ENCODE results near the gene PRODH.
"Not testable (repeated sequence)": the region's sequence is repeated elsewhere in the genome, so short reads cannot be mapped to it uniquely, and the experiment has no call there.

The PRODH gene

GRCh38 chr22:18967391-18968010 lies 31.4 kb upstream of the PRODH start:
- DNase-seq: not testable (repeated sequence)

- no peak for DNase-seq
Observed at GRCh38 chr22:18966748-18967147, 30.7 kb upstream of the PRODH start.

- DNase-seq: no peak
Observed at GRCh38 chr22:18965526-18966421, 29.7 kb upstream of the PRODH start.

- not testable (repeated sequence) for DNase-seq
Observed at GRCh38 chr22:18964501-18965265, 28.6 kb upstream of the PRODH start.

- DNase-seq: not testable (repeated sequence)
Observed at GRCh38 chr22:18964051-18964450, 28.0 kb upstream of the PRODH start.

- DNase-seq: no peak
Observed at GRCh38 chr22:18962308-18962635, 26.2 kb upstream of the PRODH start.

- not testable (repeated sequence) for DNase-seq
Observed at GRCh38 chr22:18961632-18962307, 25.7 kb upstream of the PRODH start.

GRCh38 chr22:18961201-18961600 lies 25.1 kb upstream of the PRODH start:
- not testable (repeated sequence) for DNase-seq

- DNase-seq: not testable (repeated sequence)
Observed at GRCh38 chr22:18960166-18960820, 24.2 kb upstream of the PRODH start.

- DNase-seq: not testable (repeated sequence)
Observed at GRCh38 chr22:18959741-18960140, 23.6 kb upstream of the PRODH start.

- not testable (repeated sequence) for DNase-seq
Observed at GRCh38 chr22:18959266-18959665, 23.2 kb upstream of the PRODH start.

GRCh38 chr22:18958738-18959137 lies 22.6 kb upstream of the PRODH start:
- not testable (repeated sequence) for DNase-seq

- not testable (repeated sequence) for DNase-seq
Observed at GRCh38 chr22:18958321-18958705, 22.2 kb upstream of the PRODH start.

GRCh38 chr22:18957621-18958320 lies 21.7 kb upstream of the PRODH start:
- not testable (repeated sequence) for DNase-seq

GRCh38 chr22:18956956-18957355 lies 20.9 kb upstream of the PRODH start:
- not testable (repeated sequence) for DNase-seq

GRCh38 chr22:18956121-18956895 lies 20.2 kb upstream of the PRODH start:
- DNase-seq: not testable (repeated sequence)

- no peak for DNase-seq
Observed at GRCh38 chr22:18955696-18956095, 19.6 kb upstream of the PRODH start.

GRCh38 chr22:18954990-18955571 lies 19.0 kb upstream of the PRODH start:
- DNase-seq: no peak

GRCh38 chr22:18954303-18954989 lies 18.4 kb upstream of the PRODH start:
- DNase-seq: not testable (repeated sequence)

GRCh38 chr22:18953128-18953527 lies 17.0 kb upstream of the PRODH start:
- DNase-seq: not testable (repeated sequence)
